Fibroblast of villous mesenchyme (primary cell): ENCODE data around the gene RANBP17. TPM values are rescaled to one million over a fixed set of nuclear protein-coding genes. Genes with fewer than 3 reads are reported as not detected.

ENCODE experiments used
- DNase-seq: peaks from one replicate; pipeline ENCODE4 v3.0.0-alpha.2; 2010; ENCODE audit warnings: low read depth
- H3K4me3 ChIP-seq: 2 replicates; pipeline ENCODE4 v1.5.1; 2011; ENCODE audit warnings: low read depth, mild to moderate bottlenecking, low read length
- total RNA-seq: library from RNA; depleted of rRNA; stranded (reverse); fragments of >200 nt; gene quantifications from 2 replicates; pipeline ENCODE4 v1.2.3, GENCODE V29; 2012
- TF ChIP-seq, protein P1 (sequence below): IDR thresholded peaks from 2 replicates; pipeline ENCODE4 v1.5.1; 2012; ENCODE audit warnings: low read depth, mild to moderate bottlenecking, low read length; ENCODE audit not compliant: insufficient read depth

RANBP17 gene
- total RNA-seq, 1 donor: 33.7 TPM

GRCh38 chr5:170875811-170876210 is 14.0 kb downstream of the RANBP17 start:
- H3K4me3 ChIP-seq: no peak overlapping the region
- DNase-seq: no peak
- TF ChIP-seq, protein P1, sequence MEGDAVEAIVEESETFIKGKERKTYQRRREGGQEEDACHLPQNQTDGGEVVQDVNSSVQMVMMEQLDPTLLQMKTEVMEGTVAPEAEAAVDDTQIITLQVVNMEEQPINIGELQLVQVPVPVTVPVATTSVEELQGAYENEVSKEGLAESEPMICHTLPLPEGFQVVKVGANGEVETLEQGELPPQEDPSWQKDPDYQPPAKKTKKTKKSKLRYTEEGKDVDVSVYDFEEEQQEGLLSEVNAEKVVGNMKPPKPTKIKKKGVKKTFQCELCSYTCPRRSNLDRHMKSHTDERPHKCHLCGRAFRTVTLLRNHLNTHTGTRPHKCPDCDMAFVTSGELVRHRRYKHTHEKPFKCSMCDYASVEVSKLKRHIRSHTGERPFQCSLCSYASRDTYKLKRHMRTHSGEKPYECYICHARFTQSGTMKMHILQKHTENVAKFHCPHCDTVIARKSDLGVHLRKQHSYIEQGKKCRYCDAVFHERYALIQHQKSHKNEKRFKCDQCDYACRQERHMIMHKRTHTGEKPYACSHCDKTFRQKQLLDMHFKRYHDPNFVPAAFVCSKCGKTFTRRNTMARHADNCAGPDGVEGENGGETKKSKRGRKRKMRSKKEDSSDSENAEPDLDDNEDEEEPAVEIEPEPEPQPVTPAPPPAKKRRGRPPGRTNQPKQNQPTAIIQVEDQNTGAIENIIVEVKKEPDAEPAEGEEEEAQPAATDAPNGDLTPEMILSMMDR: no peak

- no peak overlapping the region for H3K4me3 ChIP-seq
- TF ChIP-seq, protein P1: no peak
- DNase-seq: no peak
These were observed 18.3 kb downstream of the RANBP17 start for GRCh38 chr5:170880084-170880483.

GRCh38 chr5:170882345-170882744 is 20.5 kb downstream of the RANBP17 start:
- no peak for DNase-seq
- H3K4me3 ChIP-seq: no peak overlapping the region
- TF ChIP-seq, protein P1: no peak

DNA sequence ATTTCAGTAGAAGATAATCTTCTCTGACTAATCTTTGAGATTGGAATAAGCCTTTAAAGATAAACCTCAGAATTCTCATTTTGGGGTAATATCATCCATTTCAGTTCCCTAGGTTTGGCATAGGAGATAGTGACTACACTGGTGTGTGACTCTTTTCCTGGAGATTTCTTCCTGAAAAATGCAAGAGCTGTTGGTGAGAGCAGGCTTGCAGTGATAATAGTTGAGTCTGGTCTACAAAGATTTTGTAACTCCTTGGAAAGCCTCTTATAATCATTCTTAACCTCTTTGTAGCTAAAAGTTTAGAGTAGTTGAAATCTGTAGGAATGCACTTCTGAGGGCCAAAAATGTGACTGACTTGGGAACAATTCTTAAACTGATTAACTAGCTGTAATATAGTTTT is 23.4 kb downstream of the RANBP17 start:
- no peak overlapping the region for H3K4me3 ChIP-seq
- DNase-seq: peak; percentile 65
- TF ChIP-seq, protein P1: no peak

- DNase-seq: peak; percentile 35
- TF ChIP-seq, protein P1: no peak
- no peak overlapping the region for H3K4me3 ChIP-seq
These were observed 24.0 kb downstream of the RANBP17 start for GRCh38 chr5:170885809-170886208.

DNA sequence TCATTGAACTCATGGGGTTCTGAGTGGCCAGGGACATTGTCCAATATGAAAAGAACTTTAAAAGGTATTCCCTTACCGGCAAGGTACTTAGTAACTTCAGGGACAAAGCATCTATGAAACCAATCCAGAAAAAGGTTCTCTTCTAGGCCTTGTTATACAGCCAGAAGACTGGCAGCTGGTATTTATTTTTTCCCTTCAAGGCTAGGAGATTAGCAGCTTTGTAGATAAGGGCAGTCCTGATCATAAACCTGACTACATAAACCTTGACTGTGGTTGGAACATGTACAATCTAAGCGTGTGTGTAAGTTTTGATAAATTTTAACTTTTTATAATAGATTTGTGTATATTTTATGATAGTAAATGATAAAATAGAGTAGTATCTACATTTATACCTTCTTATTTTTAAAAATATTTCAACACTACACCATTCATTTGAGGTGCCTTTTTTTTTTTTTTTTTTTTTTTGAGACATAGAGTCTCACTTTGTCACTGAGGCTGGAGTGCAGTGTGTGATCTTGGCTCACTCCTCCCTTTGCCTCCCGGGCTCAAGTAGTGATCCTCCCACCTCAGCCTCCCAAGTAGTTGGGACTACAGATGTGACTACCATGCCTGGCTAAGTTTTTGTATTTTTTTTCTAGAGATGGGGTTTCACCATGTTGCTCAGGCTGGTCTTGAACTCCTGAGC is 24.5 kb downstream of the RANBP17 start:
- TF ChIP-seq, protein P1: no peak
- DNase-seq: peak; percentile 49
- no peak overlapping the region for H3K4me3 ChIP-seq

DNA sequence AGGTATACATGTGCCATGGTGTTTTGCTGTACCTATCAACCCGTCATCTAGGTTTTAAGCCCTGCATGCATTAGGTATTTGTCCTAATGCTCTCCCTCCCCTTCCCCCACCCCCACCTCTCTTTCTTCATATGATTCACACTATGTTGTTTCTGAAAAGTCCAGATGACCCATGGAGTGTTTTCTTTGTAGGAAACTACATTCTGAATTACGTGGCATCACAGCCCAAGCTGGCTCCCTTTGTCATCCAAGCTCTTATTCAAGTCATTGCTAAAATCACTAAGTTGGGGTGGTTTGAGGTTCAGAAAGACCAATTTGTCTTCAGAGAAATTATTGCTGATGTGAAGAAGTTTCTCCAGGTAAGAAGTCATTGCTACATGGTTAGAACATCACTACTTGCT is 30.4 kb downstream of the RANBP17 start:
- TF ChIP-seq, protein P1: no peak
- DNase-seq: peak; percentile 60
- H3K4me3 ChIP-seq: no peak overlapping the region
